Colonic mucosa (tissue), 4 donors: Measurements from ENCODE around the gene ACVR2A. TPM values are rescaled to one million over a fixed set of nuclear protein-coding genes. Genes with fewer than 3 reads are reported as not detected.

ENCODE experiments used
- DNase-seq: peaks from one replicate; pipeline ENCODE4 v3.0.0-alpha.2; 2020
- H3K27ac ChIP-seq: fragments of 200-600 bp; one replicate; pipeline ENCODE4 v1.8.0; 2021
- H3K27me3 ChIP-seq: fragments of 200-600 bp; one replicate; pipeline ENCODE4 v1.8.0; 2021
- H3K36me3 ChIP-seq: fragments of 200-600 bp; one replicate; pipeline ENCODE4 v1.8.0; 2021
- H3K4me1 ChIP-seq: fragments of 200-600 bp; one replicate; pipeline ENCODE4 v1.8.0; 2021; ENCODE audit warnings: mild to moderate bottlenecking
- H3K4me3 ChIP-seq: fragments of 200-600 bp; one replicate; pipeline ENCODE4 v1.8.0; 2021
- H3K9ac ChIP-seq, 2 donors: one replicate each; pipeline ENCODE4 v1.7.0; 2013; ENCODE audit warnings: control low read depth in 2 of 2, low read depth in 2 of 2, low read length in 2 of 2
- H3K9me3 ChIP-seq: fragments of 200-600 bp; one replicate; pipeline ENCODE4 v1.8.0; 2021
- intact Hi-C: fragments of 100-400 bp; cut with DNase I; formaldehyde crosslinking; loops from one replicate; pipeline ENCODE4 v1.14.1; 2022
- total RNA-seq, 2 donors: library from RNA; stranded (reverse); fragmentation: NEBNext Ultra II Directional in 1 of 2; extraction: Animal tissue kit (Norgen Biotek cat#: 25700) in 1 of 2; gene quantifications; one replicate each; pipeline ENCODE4 v1.2.1, GENCODE V29; 2021
- TF ChIP-seq, protein P1 (sequence below): fragments of 200-600 bp; IDR thresholded peaks from one replicate; pipeline ENCODE4 v1.8.0; 2022; ENCODE audit warnings: antibody characterized with exemption, mild to moderate bottlenecking
- donor health status: healthy.
- donor health status: DM: no; HTN: no; CAD: no.
- donor health status: DM: no; HTN: no; CAD: no.

The ACVR2A gene
- 10 to 100 TPM; 15.4 to 20.4 TPM for total RNA-seq

GRCh38 chr2:147844697-147845410, at the start of gene ACVR2A:
Gene ACVR2A, plus strand, starts transcription at chr2:147845029. Its CDS starts 124 bp downstream, at chr2:147845153.
- TF ChIP-seq, protein P1, sequence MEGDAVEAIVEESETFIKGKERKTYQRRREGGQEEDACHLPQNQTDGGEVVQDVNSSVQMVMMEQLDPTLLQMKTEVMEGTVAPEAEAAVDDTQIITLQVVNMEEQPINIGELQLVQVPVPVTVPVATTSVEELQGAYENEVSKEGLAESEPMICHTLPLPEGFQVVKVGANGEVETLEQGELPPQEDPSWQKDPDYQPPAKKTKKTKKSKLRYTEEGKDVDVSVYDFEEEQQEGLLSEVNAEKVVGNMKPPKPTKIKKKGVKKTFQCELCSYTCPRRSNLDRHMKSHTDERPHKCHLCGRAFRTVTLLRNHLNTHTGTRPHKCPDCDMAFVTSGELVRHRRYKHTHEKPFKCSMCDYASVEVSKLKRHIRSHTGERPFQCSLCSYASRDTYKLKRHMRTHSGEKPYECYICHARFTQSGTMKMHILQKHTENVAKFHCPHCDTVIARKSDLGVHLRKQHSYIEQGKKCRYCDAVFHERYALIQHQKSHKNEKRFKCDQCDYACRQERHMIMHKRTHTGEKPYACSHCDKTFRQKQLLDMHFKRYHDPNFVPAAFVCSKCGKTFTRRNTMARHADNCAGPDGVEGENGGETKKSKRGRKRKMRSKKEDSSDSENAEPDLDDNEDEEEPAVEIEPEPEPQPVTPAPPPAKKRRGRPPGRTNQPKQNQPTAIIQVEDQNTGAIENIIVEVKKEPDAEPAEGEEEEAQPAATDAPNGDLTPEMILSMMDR = no peak
- intact Hi-C loops = no loop called here
- no peaks in the 10 kb centered on the region for H3K4me1 ChIP-seq

DNA sequence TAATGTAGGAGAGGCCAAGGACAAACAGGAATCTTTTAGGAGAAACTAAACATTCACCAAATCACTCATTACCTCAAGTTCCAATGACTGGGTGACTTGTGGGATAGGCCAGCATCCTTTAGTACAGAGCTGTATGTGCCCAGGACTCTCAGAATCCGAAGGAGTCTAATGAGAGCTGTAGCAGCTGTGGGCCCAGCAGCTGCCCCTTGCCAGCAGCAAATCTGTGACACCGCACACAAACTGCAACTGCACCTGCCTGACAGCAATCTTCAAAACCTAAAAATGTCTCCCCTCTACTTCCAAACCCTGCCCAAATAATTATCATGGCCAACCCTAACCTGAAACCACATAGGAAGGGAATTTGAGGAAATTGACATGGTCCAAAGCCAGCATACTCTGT, 44.5 kb upstream of the ACVR2A start:
- no peak for DNase-seq
- no peaks in the 10 kb centered on the region for H3K4me1 ChIP-seq
- TF ChIP-seq, protein P1 = no peak
- H3K36me3 ChIP-seq = no peaks in the 10 kb centered on the region
- H3K27me3 ChIP-seq = no peaks in the 10 kb centered on the region
- intact Hi-C loops = no loop called here
- H3K4me3 ChIP-seq = no peak overlapping the region
- H3K9me3 ChIP-seq = no peaks in the 10 kb centered on the region
- no peak overlapping the region for H3K27ac ChIP-seq
- H3K9ac ChIP-seq = no peak overlapping the region

More at GRCh38 chr2:147844697-147845410, at the start of gene ACVR2A:
- Histone ChIP-seq H3K27ac (peak within 1 kb of the TSS; percentile 97), H3K9ac (peak within 1 kb of the TSS; percentile 82 to 83), H3K4me3 (peak within 1 kb of the TSS; percentile 60), H3K36me3 (no peaks in the 10 kb centered on the region), H3K27me3 (no peaks in the 10 kb centered on the region), H3K9me3 (no peaks in the 10 kb centered on the region)
- peak; percentile 57 for DNase-seq

DNA sequence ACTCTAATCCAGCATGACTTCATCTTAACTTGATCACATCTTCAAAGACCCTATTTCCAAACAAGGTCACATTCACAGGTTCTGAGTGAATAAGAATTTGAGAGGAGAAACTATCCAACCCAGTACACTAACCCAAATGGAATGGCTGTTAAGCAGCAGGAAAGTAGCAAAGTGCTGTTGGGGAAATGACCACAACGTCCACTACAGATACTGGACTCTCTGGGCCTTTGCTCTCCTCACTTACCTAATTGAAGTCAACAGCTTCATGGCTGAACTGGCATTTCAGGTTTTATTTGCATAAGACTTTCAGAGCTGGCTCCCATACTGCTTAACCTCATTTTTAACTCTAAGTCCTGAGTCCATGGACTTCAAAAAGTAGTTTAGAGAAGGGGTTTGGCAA, 38.0 kb upstream of the ACVR2A start:
- no peak overlapping the region for H3K4me3 ChIP-seq
- no peaks in the 10 kb centered on the region for H3K4me1 ChIP-seq
- TF ChIP-seq, protein P1 = no peak
- no peaks in the 10 kb centered on the region for H3K36me3 ChIP-seq
- intact Hi-C loops = no loop called here
- no peaks in the 10 kb centered on the region for H3K9me3 ChIP-seq
- H3K27ac ChIP-seq = no peak overlapping the region
- H3K9ac ChIP-seq = no peak overlapping the region
- no peak for DNase-seq
- no peaks in the 10 kb centered on the region for H3K27me3 ChIP-seq

- Histone ChIP-seq H3K9me3 (no peaks in the 10 kb centered on the region), H3K27ac (no peak overlapping the region), H3K4me3 (no peak overlapping the region), H3K4me1 (no peaks in the 10 kb centered on the region), H3K36me3 (no peaks in the 10 kb centered on the region), H3K9ac (no peak overlapping the region), H3K27me3 (no peaks in the 10 kb centered on the region)
- intact Hi-C loops = no loop called here
- DNase-seq = no peak
- TF ChIP-seq, protein P1 = no peak
These were observed 36.3 kb upstream of the ACVR2A start for GRCh38 chr2:147808520-147808919.

- DNase-seq = no peak
- H3K27ac ChIP-seq = peak overlapping the region; percentile 51
- intact Hi-C loops = no loop called here
These were observed 33.7 kb upstream of the ACVR2A start for GRCh38 chr2:147810883-147811765.

More at GRCh38 chr2:147810883-147811765, 33.7 kb upstream of the ACVR2A start:
- TF ChIP-seq, protein P1 = no peak
- Histone ChIP-seq H3K4me1 (no peaks in the 10 kb centered on the region), H3K4me3 (no peak overlapping the region), H3K27me3 (no peaks in the 10 kb centered on the region), H3K9ac (no peak overlapping the region), H3K9me3 (no peaks in the 10 kb centered on the region), H3K36me3 (no peaks in the 10 kb centered on the region)
